GM12878 (cell line): ENCODE measurements around the gene NUAK2. TPM values are rescaled to one million over a fixed set of nuclear protein-coding genes. Genes with fewer than 3 reads are reported as not detected.

Experiments
- BCLAF1 ChIP-seq: fragments of 450-650 bp; IDR thresholded peaks from 2 replicates; pipeline ENCODE4 v1.6.1; 2017; ENCODE audit warnings: antibody characterized with exemption, mild to moderate bottlenecking, moderate library complexity
- CTCF ChIP-seq, 3 experiments: IDR thresholded peaks in 2 of 3; conservative IDR thresholded peaks in 1 of 3; 2 replicates each; pipeline ENCODE4 v1.5.1; 2011; ENCODE audit warnings: low read depth in 3 of 3, low read length in 3 of 3, mild to moderate bottlenecking in 3 of 3, control low read depth in 2 of 3, moderate library complexity in 2 of 3, inconsistent platforms in 1 of 3, mixed read lengths in 1 of 3; ENCODE audit not compliant: control insufficient read depth in 2 of 3, insufficient read depth in 1 of 3; ENCODE audit errors: extremely low read depth in 1 of 3
- DPF2 ChIP-seq: fragments of 450-650 bp; IDR thresholded peaks from 2 replicates; pipeline ENCODE4 v1.6.1; 2017; ENCODE audit warnings: mild to moderate bottlenecking
- EED ChIP-seq: sonication (generic); IDR thresholded peaks from 2 replicates; pipeline ENCODE4 v1.6.1; 2016; ENCODE audit warnings: antibody characterized with exemption, low read depth
- ESRRA ChIP-seq: IDR thresholded peaks from 2 replicates; pipeline ENCODE4 v1.6.1; 2012; ENCODE audit warnings: mild to moderate bottlenecking, low read length, improper control_type of control experiment
- GATAD2B ChIP-seq: fragments of 450-650 bp; conservative IDR thresholded peaks from 2 replicates; pipeline ENCODE4 v1.6.1; 2017; ENCODE audit warnings: low read depth, mild to moderate bottlenecking, moderate library complexity
- IKZF2 ChIP-seq, 2 experiments: fragments of 450-650 bp; IDR thresholded peaks; 2 replicates each; pipeline ENCODE4 v1.6.1; 2017; ENCODE audit warnings: mild to moderate bottlenecking in 2 of 2, moderate library complexity in 2 of 2
- MLLT1 ChIP-seq: fragments of 450-650 bp; IDR thresholded peaks from 2 replicates; pipeline ENCODE4 v1.6.1; 2016; ENCODE audit warnings: mild to moderate bottlenecking
- MYB ChIP-seq: fragments of 150-350 bp; IDR thresholded peaks from 2 replicates; pipeline ENCODE4 v1.6.1; 2014; ENCODE audit warnings: mild to moderate bottlenecking, low read depth, low read length, borderline replicate concordance
- NBN ChIP-seq: fragments of 450-650 bp; IDR thresholded peaks from 2 replicates; pipeline ENCODE4 v1.6.1; 2016
- NFIC ChIP-seq: IDR thresholded peaks from 2 replicates; pipeline ENCODE4 v1.6.1; 2012; ENCODE audit warnings: low read depth, mild to moderate bottlenecking, inconsistent platforms, low read length, moderate library complexity
- NFYB ChIP-seq: IDR thresholded peaks from 2 replicates; pipeline ENCODE4 v1.6.1; 2011; ENCODE audit warnings: low read depth, mild to moderate bottlenecking, low read length, improper control_type of control experiment, moderate library complexity; ENCODE audit not compliant: insufficient read depth
- NR2C1 ChIP-seq: fragments of 450-650 bp; IDR thresholded peaks from 2 replicates; pipeline ENCODE4 v1.6.1; 2017; ENCODE audit warnings: antibody characterized with exemption, mild to moderate bottlenecking, moderate library complexity
- NR2C2 ChIP-seq: IDR thresholded peaks from 2 replicates; pipeline ENCODE4 v1.6.1; 2011; ENCODE audit warnings: borderline replicate concordance, low read depth; ENCODE audit not compliant: control insufficient read depth, insufficient read length
- SP1 ChIP-seq: IDR thresholded peaks from one replicate; pipeline ENCODE4 v1.6.1; 2011; ENCODE audit warnings: low read depth, low read length
- SPI1 ChIP-seq: IDR thresholded peaks from 2 replicates; pipeline ENCODE4 v1.6.1; 2011; ENCODE audit warnings: low read depth, mild to moderate bottlenecking, low read length, moderate library complexity, borderline replicate concordance; ENCODE audit not compliant: insufficient read depth
- TCF12 ChIP-seq: IDR thresholded peaks from 2 replicates; pipeline ENCODE4 v1.6.1; 2011; ENCODE audit warnings: low read depth, mild to moderate bottlenecking, low read length
- ZNF24 ChIP-seq: fragments of 450-650 bp; IDR thresholded peaks from 2 replicates; pipeline ENCODE4 v1.6.1; 2017; ENCODE audit warnings: antibody characterized with exemption, mild to moderate bottlenecking
- ZSCAN29 ChIP-seq: fragments of 450-650 bp; IDR thresholded peaks from 2 replicates; pipeline ENCODE4 v1.6.1; 2017; ENCODE audit warnings: mild to moderate bottlenecking, moderate library complexity
- polyA plus RNA-seq, 11 experiments: library from polyadenylated mRNA; depleted of rRNA in 4 of 11; unstranded in 6 of 11; stranded (reverse) in 5 of 11; fragments of >200 nt; fragmentation: Nextera tagmentation in 4 of 11; fragmentation: Illumina TruSeq in 1 of 11; extraction: Ambion mirVana in 4 of 11; extraction: Trizol in 1 of 11; gene quantifications; 1 replicate in 1 of 11; 2 replicates in 10 of 11; pipeline versions ENCODE4 v1.2.1 to v1.2.3, GENCODE V29; 2011 to 2016; ENCODE audit warnings: inconsistent platforms in 2 of 11, missing spikeins in 2 of 11, low read depth in 1 of 11
- total RNA-seq, 4 experiments: library from RNA; depleted of rRNA in 3 of 4; stranded (reverse); fragments of >200 nt in 3 of 4; fragmentation: Illumina TruSeq in 1 of 4; extraction: Trizol in 1 of 4; gene quantifications; 2 replicates each; pipeline versions ENCODE4 v1.2.1 to v1.2.3, GENCODE V29; 2013 to 2021
- TF ChIP-seq, protein P1 (sequence below): fragments of 450-650 bp; IDR thresholded peaks from 2 replicates; pipeline ENCODE4 v1.6.1; 2017; ENCODE audit warnings: mild to moderate bottlenecking, moderate library complexity

Gene NUAK2
- total and polyA plus RNA-seq, 10 of the 15 experiments (the other 5 are each of a cell fraction or from before 2014, with no cell fraction given): 0.27 to 3.0 (median 1.2) TPM

DNA sequence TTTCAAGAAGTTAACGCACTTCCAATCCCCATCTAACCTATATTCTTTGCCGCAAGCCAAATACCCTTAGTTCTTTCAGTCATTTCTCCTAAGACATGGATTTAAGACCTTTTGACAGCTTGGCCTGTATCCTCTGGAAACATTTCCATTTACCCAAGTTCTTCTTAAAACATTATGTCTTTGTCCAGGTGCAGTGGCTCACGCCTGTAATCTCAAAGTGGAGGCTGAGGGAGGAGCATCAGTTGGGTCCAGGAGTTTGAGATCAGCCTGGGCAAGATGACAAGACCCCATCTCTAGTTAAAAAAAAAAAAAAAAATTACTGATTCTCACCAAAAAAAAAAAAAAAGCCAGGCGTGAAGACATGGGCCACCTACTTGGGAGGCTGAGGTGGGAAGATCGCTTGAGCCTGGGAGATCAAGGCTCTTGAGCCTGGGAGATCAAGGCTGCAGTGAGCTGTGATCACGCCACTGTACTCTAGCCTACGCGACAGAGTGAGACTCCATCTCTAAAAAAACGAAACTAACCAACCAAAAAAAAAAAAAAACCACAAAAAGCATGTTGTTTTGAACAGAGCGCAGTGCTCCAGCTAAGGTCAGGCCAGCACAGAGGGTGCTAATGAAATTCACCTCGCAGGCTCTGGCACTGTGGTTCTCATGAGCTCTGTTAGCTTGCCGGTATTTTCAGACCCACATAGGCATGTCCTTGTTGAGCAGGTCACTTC is 36.0 kb downstream of the NUAK2 start (continued):
- TF ChIP-seq MLLT1 (peak; percentile 88), IKZF2 (IDR thresholded peaks at IDR 0.05) (peak; percentile 14 to 19; a peak in 2 of 4 replicates), GATAD2B (no peak), DPF2 (no peak), EED (peak; percentile 49; the same call in 1 of the 2 replicates), NFIC (peak; percentile 48; the same call in 1 of the 2 replicates), CTCF (IDR thresholded peaks at IDR 0.05 in 2 of 3, conservative IDR thresholded peaks at IDR 0.05 in 1 of 3; ENCODE audit: control insufficient read depth in 2 of 3, extremely low read depth in 1 of 3, insufficient read depth in 1 of 3, low read depth in 3 of 3, low read length in 3 of 3) (no peak), NR2C1 (no peak), ZNF24 (no peak), SPI1 (no peak), ESRRA (0 out of 2 replicates have a peak, but pooled peaks have one; percentile 6), ZSCAN29 (no peak), SP1 (peak; percentile 13), NR2C2 (no peak), NBN (peak; percentile 94), NFYB (no peak), TCF12 (0 out of 2 replicates have a peak, but pooled peaks have one; percentile 25), BCLAF1 (no peak), MYB (no peak)
- TF ChIP-seq, protein P1, sequence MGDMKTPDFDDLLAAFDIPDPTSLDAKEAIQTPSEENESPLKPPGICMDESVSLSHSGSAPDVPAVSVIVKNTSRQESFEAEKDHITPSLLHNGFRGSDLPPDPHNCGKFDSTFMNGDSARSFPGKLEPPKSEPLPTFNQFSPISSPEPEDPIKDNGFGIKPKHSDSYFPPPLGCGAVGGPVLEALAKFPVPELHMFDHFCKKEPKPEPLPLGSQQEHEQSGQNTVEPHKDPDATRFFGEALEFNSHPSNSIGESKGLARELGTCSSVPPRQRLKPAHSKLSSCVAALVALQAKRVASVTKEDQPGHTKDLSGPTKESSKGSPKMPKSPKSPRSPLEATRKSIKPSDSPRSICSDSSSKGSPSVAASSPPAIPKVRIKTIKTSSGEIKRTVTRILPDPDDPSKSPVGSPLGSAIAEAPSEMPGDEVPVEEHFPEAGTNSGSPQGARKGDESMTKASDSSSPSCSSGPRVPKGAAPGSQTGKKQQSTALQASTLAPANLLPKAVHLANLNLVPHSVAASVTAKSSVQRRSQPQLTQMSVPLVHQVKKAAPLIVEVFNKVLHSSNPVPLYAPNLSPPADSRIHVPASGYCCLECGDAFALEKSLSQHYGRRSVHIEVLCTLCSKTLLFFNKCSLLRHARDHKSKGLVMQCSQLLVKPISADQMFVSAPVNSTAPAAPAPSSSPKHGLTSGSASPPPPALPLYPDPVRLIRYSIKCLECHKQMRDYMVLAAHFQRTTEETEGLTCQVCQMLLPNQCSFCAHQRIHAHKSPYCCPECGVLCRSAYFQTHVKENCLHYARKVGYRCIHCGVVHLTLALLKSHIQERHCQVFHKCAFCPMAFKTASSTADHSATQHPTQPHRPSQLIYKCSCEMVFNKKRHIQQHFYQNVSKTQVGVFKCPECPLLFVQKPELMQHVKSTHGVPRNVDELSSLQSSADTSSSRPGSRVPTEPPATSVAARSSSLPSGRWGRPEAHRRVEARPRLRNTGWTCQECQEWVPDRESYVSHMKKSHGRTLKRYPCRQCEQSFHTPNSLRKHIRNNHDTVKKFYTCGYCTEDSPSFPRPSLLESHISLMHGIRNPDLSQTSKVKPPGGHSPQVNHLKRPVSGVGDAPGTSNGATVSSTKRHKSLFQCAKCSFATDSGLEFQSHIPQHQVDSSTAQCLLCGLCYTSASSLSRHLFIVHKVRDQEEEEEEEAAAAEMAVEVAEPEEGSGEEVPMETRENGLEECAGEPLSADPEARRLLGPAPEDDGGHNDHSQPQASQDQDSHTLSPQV: no peak
